Stimulated activated CD4-positive, alpha-beta T cell treated with anti-CD3 and anti-CD28 coated beads, Interleukin-15, amount 100 ng/mL, for 1 hour (primary cell): ENCODE measurements around the gene MCM5.

Experiments
- DNase-seq, 2 donors: peaks; one replicate each; pipeline ENCODE4 v3.0.0-alpha.2; 2020; ENCODE audit warnings: low read depth in 1 of 2, low spot score in 1 of 2

The MCM5 gene

DNA sequence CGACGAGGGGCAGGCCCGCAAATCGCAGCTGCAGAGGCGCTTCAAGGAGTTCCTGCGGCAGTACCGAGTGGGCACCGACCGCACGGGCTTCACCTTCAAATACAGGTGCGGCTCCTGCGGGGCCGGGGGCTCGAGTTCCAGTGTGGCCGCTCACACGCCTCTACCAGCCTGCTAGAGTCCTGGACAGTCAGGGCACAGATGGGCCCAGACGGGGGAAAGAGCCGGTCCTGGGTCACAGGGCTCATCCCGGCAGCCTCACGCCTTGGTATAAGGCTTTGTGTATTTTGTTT, 506 bp downstream of the MCM5 start:
- no peak for DNase-seq

GRCh38 chr22:35401863-35402262, 1.9 kb downstream of the MCM5 start:
- no peak for DNase-seq

GRCh38 chr22:35403356-35403755, 3.4 kb downstream of the MCM5 start:
- DNase-seq: no peak

DNA sequence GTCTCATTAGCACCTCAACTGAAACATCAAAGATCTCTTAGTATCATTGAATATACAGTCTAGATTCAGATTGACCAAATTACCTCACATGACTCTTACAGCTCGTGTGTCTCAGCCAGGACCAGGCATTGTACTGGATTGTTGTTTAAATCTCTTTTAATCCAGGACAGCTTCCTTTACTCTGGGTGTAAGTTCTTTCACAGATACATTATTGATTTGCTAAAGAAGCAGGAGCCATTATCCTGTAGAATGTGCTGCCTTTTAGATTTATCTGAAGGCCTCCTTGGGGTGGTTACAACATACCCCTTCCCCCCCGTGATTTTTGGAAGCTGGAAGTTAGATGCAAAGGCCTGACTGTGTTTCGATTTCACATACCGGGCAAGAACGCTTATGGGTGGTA, 4.2 kb downstream of the MCM5 start:
- no peak for DNase-seq

- no peak for DNase-seq
These were observed 6.5 kb downstream of the MCM5 start for GRCh38 chr22:35406443-35406842.

DNA sequence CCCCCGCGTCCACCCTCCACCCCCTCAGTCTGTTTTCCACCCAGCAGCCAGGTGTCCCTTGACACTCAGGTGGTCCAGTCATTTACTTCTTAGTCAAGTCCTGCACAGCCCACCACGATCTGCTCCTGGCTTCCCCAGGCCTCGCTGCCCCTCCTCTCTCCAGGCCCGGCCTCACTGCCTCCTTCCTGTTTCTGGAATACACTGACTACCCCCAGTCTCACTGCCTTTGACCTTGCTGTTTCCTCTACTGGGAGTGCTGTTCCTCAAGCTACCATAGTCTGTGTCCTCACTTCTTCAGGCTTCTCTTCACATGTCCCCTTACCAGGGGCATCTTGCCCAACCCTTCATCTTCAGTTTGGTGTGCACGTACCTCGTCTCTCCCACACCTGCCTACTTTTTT, 7.4 kb downstream of the MCM5 start:
- DNase-seq: no peak

DNA sequence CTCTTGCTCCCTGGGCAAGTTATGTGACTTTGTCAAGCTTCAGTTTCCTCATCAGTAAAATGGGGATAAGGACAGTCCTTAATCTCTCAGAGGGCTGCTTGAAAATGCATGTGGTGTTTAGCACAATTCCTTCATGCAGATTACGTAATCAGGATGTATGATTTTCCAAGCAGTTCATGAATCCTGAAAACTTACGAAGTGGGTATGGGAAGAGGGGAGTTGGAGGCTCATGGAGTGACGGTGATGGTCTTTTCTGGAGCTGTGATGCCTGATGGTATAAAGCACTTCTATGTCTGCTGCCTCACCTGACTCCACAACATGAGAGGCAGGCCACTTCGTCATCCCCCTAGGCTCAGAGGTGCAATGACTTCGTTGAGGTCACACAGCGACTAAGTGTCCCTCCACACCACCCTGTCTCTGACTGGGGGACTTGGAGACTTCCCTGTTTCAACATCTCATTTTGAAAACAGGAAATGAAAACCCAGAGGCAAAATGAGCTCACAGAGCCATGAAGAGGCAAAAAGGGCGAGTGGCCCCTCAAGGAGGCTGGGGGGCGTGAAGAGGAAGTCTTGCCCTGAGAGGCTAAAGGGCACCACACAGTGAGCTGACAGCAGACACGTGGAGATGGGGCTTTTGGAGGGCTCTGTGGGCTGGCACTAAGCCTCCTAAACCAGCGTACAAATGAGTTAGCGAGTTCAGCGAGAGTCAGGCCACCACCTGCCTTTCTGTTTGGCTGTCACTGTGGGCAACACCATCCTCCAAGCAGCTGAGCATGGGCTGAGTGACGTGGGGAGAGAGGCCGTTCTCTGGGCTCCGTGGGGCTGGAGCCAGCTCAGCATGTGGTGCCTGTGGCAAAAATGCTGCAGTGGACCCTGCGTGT, 10.1 kb downstream of the MCM5 start:
- no peak for DNase-seq

GRCh38 chr22:35410663-35411034, 10.7 kb downstream of the MCM5 start:
- no peak for DNase-seq

DNA sequence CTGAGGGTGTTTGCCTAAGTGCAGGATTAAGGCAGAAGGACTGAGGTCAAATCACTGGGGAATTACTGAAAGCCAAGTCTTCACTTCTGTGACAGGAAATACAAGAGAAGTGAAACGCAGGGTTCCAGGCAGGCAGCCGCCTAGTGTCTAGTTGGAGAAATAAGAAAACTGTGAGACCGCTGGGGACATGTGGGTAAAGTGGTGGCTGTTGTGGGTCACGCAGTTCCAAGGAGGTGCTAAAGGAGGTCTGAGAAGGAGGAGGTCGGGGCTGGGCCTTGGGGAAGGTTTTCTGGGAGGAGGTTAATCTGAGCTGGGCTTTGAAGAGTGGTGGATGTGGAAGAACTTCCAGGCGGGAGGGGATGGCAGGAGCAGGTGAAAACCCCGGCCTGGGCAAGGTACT, 11.2 kb downstream of the MCM5 start:
- no peak for DNase-seq

GRCh38 chr22:35413624-35414023, 13.7 kb downstream of the MCM5 start:
- DNase-seq: no peak

DNA sequence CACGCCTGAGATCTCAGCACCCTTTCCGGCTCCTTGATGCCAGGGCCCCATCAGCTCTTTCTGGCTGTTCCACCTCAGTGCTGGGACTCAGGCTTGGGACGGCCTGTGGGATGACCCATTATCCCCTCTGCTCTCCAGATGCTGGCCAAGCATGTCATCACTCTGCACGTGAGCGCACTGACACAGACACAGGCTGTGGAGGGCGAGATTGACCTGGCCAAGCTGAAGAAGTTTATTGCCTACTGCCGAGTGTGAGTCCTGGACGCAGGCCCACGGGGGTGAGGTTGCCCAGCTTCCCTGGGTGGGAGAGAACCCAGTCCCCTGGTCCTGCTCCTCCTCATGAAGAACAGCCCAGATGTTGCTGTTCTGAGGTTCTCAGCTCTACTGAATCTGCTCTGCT, 17.7 kb downstream of the MCM5 start:
- DNase-seq: no peak

DNA sequence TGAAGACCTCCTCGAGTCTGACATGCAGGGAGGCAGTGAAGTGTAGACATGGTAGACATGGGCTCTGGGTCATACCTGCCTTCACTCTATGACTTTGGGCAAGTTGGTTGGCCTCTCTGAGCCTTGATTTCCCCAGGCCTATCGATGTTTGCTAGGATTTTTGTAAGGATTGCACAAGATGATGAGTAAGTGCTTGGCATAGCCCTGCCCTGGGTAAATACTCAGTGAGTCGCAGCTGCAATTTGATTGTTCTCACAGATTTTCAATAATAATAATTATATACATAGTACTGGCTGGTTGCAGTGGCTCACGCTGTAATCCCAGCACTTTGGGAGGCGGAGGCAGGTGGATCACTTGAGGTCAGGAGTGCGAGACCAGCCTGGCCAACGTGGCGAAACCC, 18.1 kb downstream of the MCM5 start:
- no peak for DNase-seq

DNA sequence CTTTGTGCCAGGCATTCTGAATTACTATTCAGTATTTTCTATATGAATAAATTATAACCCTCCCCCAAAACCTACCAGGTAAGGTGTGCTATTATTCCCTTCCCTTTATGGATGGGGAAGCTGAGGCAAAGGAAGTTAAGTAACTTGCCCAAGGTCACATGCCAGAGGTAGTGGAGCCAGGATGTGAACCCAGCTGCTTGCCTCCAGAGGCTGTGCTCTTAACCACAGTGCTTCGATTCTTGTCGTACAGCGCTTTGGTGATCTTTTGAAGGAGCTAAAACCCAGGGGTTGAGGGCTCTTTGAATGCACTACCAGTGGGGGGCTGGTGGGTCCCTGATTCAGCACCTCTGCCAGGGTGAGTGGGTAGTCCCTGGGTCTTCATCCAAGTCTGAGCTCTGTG, 18.8 kb downstream of the MCM5 start:
- DNase-seq: no peak

DNA sequence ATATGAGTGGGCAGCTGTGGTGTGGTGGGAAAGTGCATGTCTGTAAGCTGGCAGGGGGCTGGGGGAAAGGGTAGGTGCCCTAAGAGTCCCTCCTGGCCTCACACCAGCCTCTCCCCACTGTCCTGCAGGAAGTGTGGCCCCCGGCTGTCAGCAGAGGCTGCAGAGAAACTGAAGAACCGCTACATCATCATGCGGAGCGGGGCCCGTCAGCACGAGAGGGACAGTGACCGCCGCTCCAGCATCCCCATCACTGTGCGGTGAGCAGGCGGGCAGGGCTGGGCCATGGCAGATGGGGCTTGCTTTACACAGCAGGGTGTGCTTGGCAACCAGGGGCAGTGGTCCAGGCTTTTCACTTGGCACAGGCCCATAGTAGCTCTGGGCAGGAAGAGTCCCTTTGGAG, 19.8 kb downstream of the MCM5 start:
- no peak for DNase-seq

- DNase-seq: no peak
These were observed 21.2 kb downstream of the MCM5 start for GRCh38 chr22:35421121-35421520.

- no peak for DNase-seq
These were observed 22.2 kb downstream of the MCM5 start for GRCh38 chr22:35422145-35422544.

DNA sequence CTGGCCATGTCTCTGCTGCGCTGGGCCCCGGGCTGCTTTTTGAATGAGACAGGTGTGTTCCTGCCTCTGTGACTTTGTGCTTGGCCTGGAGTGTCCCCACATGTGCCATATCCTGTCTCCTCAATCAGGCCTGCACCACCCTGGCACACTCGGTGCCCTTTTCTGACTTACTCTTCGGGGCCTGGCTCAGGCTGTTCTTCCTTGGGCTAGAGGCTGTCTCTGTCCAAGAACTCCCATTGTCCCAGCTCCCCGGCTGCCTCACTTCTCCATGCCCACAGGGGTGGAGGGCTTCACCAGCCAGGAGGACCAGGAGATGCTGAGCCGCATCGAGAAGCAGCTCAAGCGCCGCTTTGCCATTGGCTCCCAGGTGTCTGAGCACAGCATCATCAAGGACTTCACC, 23.0 kb downstream of the MCM5 start:
- no peak for DNase-seq

GRCh38 chr22:35424081-35424480, 24.1 kb downstream of the MCM5 start:
- no peak for DNase-seq

- DNase-seq: no peak
These were observed 24.8 kb downstream of the MCM5 start for GRCh38 chr22:35424761-35425160.

DNA sequence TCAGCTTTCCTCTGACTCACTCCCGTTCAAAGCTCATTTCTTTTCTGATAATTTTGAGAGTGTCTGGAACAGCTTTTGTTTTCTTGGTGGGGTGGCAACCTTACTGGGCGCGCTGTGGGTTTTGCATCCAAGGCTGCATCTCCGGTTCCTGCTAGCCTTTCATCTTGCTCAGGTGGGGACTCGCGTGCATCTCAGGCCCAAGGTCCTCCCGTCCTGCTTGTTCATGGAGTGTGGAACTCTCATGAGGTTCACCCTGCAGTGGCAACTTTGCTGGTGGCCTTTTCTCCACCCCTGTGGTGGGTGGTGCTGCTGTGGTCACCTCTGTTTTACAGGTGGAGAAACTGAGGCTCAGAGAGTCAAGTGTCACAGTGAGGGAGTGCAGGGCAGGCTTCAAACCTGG, 25.6 kb downstream of the MCM5 start:
- DNase-seq: no peak

- DNase-seq: no peak
These were observed 26.2 kb downstream of the MCM5 start for GRCh38 chr22:35425971-35426800.

DNA sequence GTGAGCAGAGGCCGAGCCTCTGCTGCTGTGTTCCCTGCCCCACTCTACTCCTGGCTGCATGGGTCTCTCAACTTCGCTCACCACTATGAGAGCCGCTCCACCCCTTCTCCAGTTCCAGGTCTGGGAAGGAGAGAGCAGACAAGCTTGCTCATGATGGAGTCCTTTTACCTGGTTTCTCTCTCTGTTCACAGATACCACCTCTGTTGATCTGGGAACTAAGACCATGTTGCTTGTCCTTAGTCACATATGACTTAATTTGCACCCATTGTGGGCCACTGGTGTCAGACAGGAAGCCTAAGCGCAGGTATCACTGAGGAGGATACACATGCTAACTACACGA, 26.8 kb downstream of the MCM5 start:
- no peak for DNase-seq

DNA sequence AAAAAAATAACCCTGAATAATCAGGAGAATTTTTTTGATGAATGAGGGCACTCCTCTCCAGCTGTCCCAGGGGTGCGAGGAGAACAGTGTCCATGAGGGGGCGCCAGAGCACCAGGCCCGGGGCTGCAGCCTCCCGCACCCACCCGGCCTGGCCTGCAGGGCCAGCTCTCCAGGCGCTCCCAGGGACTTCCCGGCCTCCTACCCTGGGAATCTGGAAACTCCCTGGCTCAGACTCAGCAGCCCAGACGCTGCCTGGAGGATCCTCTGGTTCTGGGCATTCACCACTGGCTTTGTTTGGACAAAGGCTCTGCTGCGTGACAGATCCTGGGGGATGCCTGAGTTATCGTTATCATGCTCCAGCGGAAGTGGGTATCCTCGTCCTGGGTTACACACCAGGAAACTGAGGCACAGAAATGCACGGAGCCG, 31.0 kb downstream of the MCM5 start:
- DNase-seq: peak; percentile 35 to 59
